IPS-18a (cell line): Measurements from ENCODE around the gene SRRM5.
A peak's percentile ranks its signal among the peaks of the same experiment; 100 is the strongest.
"Not testable (repeated sequence)": the region's sequence is repeated elsewhere in the genome, so short reads cannot be mapped to it uniquely, and the experiment has no call there.

Source experiments
- H3K27ac ChIP-seq: one replicate; pipeline ENCODE4 v1.5.1; 2013; ENCODE audit warnings: low read length
- H3K27me3 ChIP-seq: one replicate; pipeline ENCODE4 v1.6.1; 2013; ENCODE audit warnings: mild to moderate bottlenecking, low read length; ENCODE audit not compliant: control insufficient read depth, insufficient read depth
- H3K36me3 ChIP-seq: one replicate; pipeline ENCODE4 v1.6.1; 2013; ENCODE audit warnings: low read depth, low read length; ENCODE audit not compliant: control insufficient read depth
- H3K4me1 ChIP-seq: one replicate; pipeline ENCODE4 v1.6.1; 2013; ENCODE audit warnings: low read depth, low read length; ENCODE audit not compliant: control insufficient read depth
- H3K4me3 ChIP-seq: one replicate; pipeline ENCODE4 v1.5.1; 2013; ENCODE audit warnings: low read length
- H3K9ac ChIP-seq: one replicate; pipeline ENCODE4 v1.6.1; 2013; ENCODE audit warnings: mild to moderate bottlenecking, low read length, moderate library complexity
- H3K9me3 ChIP-seq: one replicate; pipeline ENCODE4 v1.6.1; 2013; ENCODE audit warnings: low read depth, low read length; ENCODE audit not compliant: control insufficient read depth

Gene SRRM5

DNA sequence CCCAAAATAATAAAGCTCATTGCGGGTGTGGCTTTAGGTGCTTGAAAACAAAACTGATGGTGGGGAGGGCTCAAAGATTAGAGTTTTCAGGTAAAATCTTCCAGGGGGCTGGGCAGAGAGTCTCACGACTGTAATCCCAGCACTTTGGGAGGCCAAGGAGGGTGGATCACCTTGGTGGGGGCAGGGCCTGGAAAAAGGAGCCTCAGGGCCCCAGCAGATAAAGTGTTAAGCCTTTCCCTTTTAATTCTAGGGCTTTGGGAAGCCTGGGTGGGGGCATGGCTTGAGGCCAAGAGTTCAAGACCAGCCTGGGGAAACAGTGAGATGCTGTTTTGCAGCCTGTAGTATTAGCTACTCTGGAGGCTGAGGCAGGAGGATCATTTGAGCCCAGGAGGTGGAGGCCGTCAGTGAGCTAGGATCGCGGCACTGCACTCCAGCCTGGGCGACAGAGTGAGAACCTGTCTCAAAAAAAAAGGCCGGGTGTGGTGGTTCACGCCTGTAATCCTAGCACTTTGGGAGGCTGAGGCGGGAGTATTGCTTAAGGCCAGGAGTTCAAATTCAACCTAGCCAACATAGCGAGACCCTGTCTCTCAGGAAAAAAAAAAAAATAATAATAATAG lies 17.7 kb upstream of the SRRM5 start:
- Histone ChIP-seq H3K27me3 (no peaks in the 10 kb centered on the region), H3K36me3 (peaks cover 13% of the 10 kb centered on the region), H3K9ac (no peak overlapping the region), H3K4me1 (peaks cover 4% of the 10 kb centered on the region), H3K27ac (no peak overlapping the region), H3K4me3 (peak overlapping the region; percentile 86), H3K9me3 (no peaks in the 10 kb centered on the region)

DNA sequence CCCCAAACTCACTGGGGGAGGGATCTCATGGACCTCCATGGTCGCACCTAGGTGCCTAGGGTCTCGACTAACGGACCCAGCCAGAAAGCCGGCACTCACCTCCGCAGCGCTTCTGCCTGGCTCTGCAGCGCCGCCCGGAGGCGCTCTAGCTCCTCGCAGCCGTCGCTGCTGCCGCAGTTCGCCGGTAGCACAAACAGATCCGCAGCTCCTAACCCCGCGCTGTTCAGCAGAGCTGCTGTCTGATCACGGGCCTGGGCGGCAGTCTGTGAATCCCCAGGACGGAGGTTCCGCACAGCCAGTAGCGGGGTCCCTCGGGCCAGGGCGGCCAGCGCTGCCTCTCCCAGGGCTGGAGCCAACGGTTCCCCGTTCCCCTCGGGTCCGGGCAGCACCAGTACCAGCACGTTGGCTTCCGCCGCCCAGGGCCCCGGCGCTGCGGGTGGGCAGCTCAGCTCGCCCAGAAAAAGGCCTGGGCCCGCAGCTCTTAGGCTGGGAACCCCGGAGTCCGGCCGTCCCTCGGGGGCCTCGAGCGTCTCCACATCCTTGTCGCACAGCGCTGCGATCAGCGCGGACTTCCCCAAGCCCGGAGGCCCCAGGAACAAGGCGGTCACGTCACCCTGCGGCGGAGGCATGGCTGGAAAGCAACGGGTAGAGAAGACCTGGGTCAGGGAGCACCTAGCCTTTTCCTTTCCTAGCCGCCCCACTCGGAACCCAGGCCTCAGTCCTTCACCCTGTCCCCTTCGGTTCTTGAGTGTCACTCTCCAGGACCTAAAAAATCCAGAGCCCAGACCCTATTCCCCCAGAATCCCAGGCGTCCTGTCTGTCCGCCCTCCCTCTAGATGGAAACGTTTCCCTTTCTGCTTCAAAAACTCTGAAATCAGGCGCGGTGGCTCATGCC lies 16.9 kb upstream of the SRRM5 start:
- H3K27ac ChIP-seq: no peak overlapping the region
- peak overlapping the region; percentile 86 for H3K4me3 ChIP-seq
- H3K9me3 ChIP-seq: no peaks in the 10 kb centered on the region
- peaks cover 4% of the 10 kb centered on the region for H3K4me1 ChIP-seq
- H3K9ac ChIP-seq: peak overlapping the region; percentile 80
- H3K36me3 ChIP-seq: peaks cover 14% of the 10 kb centered on the region
- H3K27me3 ChIP-seq: no peaks in the 10 kb centered on the region

DNA sequence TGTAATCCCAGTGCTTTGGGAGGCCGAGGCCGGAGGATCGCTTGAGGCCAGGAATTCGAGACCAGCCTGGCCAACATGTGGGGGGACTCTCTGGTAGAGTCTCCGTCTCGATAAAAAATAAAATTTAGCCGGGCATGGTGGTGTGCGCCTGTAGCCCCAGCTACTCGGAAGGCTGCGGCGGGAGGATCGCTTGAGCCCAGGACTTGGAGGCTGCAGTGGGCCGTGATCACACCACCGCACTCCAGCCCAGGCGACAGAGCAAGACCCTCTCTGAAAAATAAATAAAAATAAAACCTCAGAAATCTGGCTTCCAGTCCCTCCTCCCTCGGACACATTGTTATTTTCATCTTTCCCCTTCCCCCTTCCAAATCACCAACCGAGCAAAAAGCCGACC lies 16.3 kb upstream of the SRRM5 start:
- Histone ChIP-seq H3K36me3 (peaks cover 9% of the 10 kb centered on the region), H3K9ac (peak overlapping the region; percentile 80), H3K4me1 (peaks cover 4% of the 10 kb centered on the region), H3K9me3 (no peaks in the 10 kb centered on the region), H3K27me3 (no peaks in the 10 kb centered on the region), H3K27ac (no peak overlapping the region), H3K4me3 (peak overlapping the region; percentile 86)

DNA sequence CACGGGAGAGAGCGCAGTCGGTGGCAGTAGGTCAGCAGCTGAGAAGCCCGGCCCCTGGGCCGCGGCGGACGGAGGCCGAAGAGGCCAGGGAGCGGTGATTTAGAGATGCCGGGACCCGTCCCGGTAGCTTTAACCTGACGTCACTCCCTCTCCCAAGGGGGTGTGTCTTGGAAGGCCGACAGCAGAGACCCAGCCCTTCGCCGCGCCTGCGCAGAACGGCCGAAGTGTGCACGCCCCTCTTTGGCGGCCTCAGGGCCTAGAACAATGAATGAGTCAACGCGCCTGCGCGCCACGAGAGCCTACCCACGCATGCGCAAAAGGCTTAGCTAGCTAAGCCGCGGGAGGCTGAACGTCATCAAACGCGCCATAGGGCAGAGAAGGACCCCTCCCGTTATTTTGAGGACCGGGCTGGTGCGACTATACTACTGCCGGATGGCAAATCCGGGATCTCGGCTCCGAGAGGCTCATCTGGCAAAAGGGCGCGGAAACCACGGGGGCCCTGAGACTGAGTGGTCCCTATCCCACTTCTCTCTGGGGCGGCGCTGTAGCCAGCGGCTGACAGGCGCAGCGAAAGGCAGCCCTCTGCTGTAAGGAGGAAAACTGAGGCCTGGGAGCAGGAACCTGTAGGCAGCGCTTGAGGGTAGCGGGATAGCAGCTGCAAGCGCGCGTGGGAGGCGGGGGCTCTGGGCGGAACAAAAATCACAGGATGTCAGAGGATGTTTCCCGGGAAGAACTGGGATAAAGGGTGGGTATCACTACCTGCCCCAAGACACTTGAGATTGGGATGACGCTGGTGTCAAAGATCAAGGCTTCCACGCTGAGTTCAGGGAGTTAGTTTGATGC lies 15.7 kb upstream of the SRRM5 start, which contains the start of the genes IRGQ and ZNF576:
Gene IRGQ (minus strand): TSS at position 136 of the 843 bp plus-strand sequence. CDS start 796 bp downstream, outside the sequence.
Gene ZNF576 (plus strand): TSS at position 597 of the 843 bp plus-strand sequence. CDS start 514 bp downstream, outside the sequence.
- Histone ChIP-seq H3K4me1 (peaks cover 4% of the 10 kb centered on the region), H3K9ac (peak within 1 kb of the TSS; percentile 80), H3K27me3 (no peaks in the 10 kb centered on the region), H3K27ac (peak within 1 kb of the TSS; percentile 60), H3K9me3 (no peaks in the 10 kb centered on the region), H3K36me3 (peaks cover 9% of the 10 kb centered on the region), H3K4me3 (peak within 1 kb of the TSS; percentile 86)

DNA sequence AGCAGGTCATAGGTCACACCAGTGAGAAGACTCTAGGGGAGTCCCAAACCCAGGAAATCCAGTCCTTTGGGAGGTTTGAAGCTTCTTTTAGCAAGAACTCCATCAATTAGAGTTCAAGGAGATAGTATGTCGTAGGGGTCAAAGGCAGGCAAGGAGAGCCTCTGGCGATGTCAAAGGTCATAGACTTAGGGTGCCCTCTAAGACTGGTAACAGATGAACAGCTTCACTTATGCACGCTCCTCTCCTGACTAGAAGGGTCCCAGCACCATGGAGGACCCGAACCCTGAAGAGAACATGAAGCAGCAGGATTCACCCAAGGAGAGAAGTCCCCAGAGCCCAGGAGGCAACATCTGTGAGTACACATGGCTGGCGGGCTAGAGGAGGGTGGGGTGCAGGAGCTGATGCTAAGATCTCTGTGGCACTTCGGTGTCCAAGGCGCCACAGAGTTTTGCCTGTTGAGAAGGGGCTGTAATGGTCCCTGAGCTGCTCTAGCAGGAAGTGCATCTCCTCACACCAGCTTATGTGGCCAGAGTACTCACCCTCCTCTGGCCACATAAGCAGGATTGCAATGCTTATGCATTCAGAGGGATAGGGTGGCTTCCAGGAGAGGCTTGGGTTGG lies 14.9 kb upstream of the SRRM5 start:
- Histone ChIP-seq H3K27me3 (no peaks in the 10 kb centered on the region), H3K9ac (peak overlapping the region; percentile 58), H3K27ac (peak overlapping the region; percentile 60), H3K4me1 (peaks cover 4% of the 10 kb centered on the region), H3K9me3 (no peaks in the 10 kb centered on the region), H3K4me3 (peak overlapping the region; percentile 65), H3K36me3 (peaks cover 9% of the 10 kb centered on the region)

DNA sequence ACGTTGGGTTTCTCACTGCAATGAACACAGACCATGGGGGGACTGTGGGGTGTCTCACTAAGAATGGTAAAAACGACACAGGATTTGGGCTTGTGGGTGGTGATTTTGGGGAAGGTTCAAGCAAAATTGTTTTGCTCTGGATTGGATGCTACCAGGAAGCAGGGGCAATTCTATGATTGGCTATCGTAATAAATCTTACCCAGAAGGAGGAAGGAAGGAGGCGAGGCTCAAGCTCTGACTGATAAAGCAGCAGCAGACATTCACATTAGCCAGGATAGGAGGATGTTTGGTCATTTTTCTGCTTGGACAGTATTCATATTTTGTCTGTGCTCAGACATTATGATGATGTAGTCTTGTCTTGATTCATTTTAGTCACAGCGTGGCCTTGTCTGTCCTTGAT lies 14.0 kb upstream of the SRRM5 start:
- H3K4me3 ChIP-seq: no peak overlapping the region
- peaks cover 9% of the 10 kb centered on the region for H3K36me3 ChIP-seq
- no peaks in the 10 kb centered on the region for H3K27me3 ChIP-seq
- H3K27ac ChIP-seq: no peak overlapping the region
- H3K9ac ChIP-seq: no peak overlapping the region
- H3K9me3 ChIP-seq: no peaks in the 10 kb centered on the region
- peaks cover 4% of the 10 kb centered on the region for H3K4me1 ChIP-seq

DNA sequence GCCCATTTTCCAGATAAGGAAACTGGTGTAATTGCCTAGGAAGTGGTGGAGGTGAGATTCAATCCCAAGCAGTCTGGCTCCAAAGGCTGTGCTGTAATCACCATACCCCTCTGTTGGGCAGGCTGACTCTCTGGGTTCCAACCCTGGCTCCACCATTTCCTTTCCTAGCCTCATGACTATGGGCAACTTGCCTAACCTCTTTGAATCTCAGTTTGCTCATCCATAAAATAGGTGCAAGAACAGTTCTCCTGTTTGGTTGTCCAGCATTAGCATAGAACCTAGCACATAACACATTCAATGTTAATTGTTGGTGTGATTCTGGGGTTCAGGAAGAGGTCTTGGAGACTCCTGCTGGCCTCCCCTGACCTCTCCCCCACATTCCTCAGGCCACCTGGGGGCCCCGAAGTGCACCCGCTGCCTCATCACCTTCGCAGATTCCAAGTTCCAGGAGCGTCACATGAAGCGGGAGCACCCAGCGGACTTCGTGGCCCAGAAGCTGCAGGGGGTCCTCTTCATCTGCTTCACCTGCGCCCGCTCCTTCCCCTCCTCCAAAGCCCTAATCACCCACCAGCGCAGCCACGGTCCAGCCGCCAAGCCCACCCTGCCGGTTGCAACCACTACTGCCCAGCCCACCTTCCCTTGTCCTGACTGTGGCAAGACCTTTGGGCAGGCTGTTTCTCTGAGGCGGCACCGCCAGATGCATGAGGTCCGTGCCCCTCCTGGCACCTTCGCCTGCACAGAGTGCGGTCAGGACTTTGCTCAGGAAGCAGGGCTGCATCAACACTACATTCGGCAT lies 13.2 kb upstream of the SRRM5 start:
- Histone ChIP-seq H3K9me3 (no peaks in the 10 kb centered on the region), H3K4me1 (peaks cover 4% of the 10 kb centered on the region), H3K9ac (no peak overlapping the region), H3K27ac (no peak overlapping the region), H3K27me3 (no peaks in the 10 kb centered on the region), H3K4me3 (no peak overlapping the region), H3K36me3 (peaks cover 4% of the 10 kb centered on the region)

DNA sequence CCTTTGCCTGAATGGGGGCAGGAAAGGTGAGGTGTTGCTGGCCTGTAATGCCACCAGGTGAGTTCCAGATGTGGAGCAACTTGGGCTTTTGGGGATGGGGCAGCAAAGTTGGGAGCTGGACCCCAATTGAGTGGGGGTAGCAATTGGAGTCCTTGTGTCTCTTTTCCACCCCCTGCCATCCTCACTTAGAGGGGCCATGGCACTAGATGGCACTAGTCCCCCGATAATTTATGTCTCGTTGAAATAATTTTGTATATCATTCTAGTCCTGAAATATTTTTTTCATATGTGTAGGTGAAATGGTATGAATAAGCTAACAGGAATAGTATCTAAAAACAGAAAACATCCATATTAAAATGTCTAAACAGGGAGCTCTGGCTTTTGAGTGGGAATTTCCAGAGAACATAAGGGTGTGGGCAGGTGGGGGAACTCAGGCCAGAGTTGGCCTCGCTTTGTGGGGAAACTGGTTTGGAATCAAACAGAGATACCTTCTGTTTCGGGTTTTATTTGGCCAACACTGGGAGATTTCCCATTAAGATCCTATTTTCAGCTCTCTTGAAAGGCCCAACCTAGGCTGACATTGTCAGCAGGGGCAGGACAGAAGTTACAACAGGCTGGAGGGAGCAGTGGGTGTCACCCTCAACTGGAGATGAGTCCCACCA lies 12.1 kb upstream of the SRRM5 start:
- Histone ChIP-seq H3K27ac (no peak overlapping the region), H3K36me3 (peaks cover 4% of the 10 kb centered on the region), H3K4me3 (no peak overlapping the region), H3K27me3 (no peaks in the 10 kb centered on the region), H3K9ac (no peak overlapping the region), H3K9me3 (no peaks in the 10 kb centered on the region), H3K4me1 (peaks cover 4% of the 10 kb centered on the region)

DNA sequence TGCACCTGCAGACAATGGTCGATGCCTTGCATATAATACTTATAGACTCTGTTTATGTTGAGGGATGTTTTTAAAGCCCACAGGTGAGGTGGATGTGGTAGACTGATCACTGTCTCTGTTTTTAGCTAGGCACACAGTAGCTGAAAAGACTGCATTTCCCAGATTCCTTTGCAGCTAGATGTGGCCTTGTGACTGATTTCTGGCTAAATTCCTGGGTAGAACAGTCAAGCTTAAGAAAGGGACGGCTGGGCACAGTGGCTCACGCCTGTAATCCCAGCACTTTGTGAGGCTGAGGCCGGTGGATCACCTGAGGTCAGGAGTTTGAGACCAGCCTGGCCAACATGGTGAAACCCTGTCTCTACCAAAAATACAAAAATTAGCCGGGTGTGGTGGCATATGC lies 11.6 kb upstream of the SRRM5 start:
- not testable (repeated sequence) for H3K4me3 ChIP-seq, H3K9ac ChIP-seq, H3K27ac ChIP-seq, H3K4me1 ChIP-seq, H3K9me3 ChIP-seq, H3K27me3 ChIP-seq, H3K36me3 ChIP-seq

DNA sequence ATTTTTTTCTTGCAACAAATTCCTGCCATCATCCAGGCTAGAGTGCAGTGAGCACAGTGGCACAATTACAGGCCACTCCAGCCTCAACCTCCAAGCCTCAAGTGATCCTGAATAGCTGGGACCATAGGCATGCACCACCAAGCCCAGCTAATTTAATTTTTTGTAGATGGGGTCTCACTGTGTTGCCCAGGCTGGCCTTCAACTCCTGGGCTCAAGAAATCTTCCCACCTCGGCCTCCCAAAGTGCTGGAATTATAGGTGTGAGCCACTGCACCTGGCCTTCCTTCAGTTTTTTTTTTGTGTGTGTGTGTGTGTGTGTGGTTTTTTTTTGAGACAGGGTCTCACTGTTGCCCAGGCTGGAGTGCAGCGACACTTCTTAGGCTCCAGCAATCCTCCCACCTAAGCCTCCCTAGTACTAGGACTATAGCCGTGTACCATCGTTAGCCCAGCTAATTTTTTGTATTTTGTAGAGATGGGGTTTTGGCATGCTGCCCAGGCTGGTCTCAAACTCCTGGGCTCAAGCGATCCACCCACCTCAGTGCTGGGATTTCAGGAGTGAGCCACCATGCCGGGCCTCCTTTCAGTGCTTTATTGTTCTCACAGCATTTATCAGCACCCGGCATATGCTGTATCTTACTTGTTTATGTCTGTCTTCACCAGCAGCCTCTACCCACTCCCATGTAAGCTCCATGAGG lies 5.9 kb upstream of the SRRM5 start:
- Histone ChIP-seq H3K36me3 (no peaks in the 10 kb centered on the region), H3K27me3 (no peaks in the 10 kb centered on the region), H3K4me1 (no peaks in the 10 kb centered on the region), H3K9me3 (no peaks in the 10 kb centered on the region), H3K27ac (no peak overlapping the region), H3K4me3 (no peak overlapping the region), H3K9ac (no peak overlapping the region)
